ENCODE results near the gene ATP8A2. TPM values are rescaled to one million over a fixed set of nuclear protein-coding genes. Genes with fewer than 3 reads are reported as not detected.
"Not testable (repeated sequence)": the region's sequence is repeated elsewhere in the genome, so short reads cannot be mapped to it uniquely, and the experiment has no call there.

The ATP8A2 gene
- total and polyA plus RNA-seq, 2 donors = 1.1 to 1.5 TPM

GRCh38 chr13:25943081-25943480 is 571.3 kb downstream of the ATP8A2 start:
- no peaks in the 10 kb centered on the region for H3K9me3 ChIP-seq (ENCODE audit: control insufficient read depth in 2 of 2, insufficient read depth in 1 of 2, low read length in 1 of 2)
- no peak for DNase-seq (ENCODE audit: low read depth in 6 of 9, low spot score in 9 of 9)
- no peaks in the 10 kb centered on the region for H3K36me3 ChIP-seq (ENCODE audit: control insufficient read depth in 2 of 2, insufficient read depth in 2 of 2, low read length in 1 of 2)
- no peak overlapping the region for H3K27ac ChIP-seq (ENCODE audit: low read depth in 1 of 2, low read length in 1 of 2)
- H3K4me1 ChIP-seq (ENCODE audit: control insufficient read depth in 2 of 2, insufficient read depth in 2 of 2, low read length in 2 of 2) = peaks cover 0 to 4% of the 10 kb centered on the region in 2 donors
- H3K4me3 ChIP-seq (ENCODE audit: low read length in 2 of 2) = no peak overlapping the region
- no peaks in the 10 kb centered on the region for H3K27me3 ChIP-seq (ENCODE audit: control insufficient read depth in 2 of 2, insufficient read depth in 1 of 2, low read length in 1 of 2)
- WGBS = 45% methylated on average over 5 of the region's 5 CpGs

DNA sequence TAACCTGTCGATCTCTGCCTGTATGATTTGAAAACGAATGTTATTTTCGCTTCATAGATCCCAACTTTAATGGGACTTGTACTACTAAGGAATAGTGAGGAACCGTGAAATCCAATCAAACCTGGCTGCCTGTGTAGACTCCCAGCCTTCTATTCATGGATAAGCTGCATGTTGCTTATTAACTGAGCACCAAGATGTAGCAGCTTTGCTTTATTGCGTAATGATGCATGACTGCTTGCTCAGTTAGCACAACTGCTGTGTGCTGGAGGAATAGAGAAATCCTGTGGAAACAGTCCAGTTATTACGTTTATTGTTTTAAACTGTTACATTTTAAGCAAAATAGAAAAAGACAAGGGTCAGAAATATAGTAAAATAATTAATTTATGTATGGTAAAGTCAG is 571.9 kb downstream of the ATP8A2 start:
- no peak for DNase-seq (ENCODE audit: low read depth in 6 of 9, low spot score in 9 of 9)
- Histone ChIP-seq H3K27ac (ENCODE audit: low read depth in 1 of 2, low read length in 1 of 2) (no peak overlapping the region), H3K27me3 (ENCODE audit: control insufficient read depth in 2 of 2, insufficient read depth in 1 of 2, low read length in 1 of 2) (no peaks in the 10 kb centered on the region), H3K4me3 (ENCODE audit: low read length in 2 of 2) (no peak overlapping the region), H3K4me1 (ENCODE audit: control insufficient read depth in 2 of 2, insufficient read depth in 2 of 2, low read length in 2 of 2) (peaks cover 0 to 8% of the 10 kb centered on the region in 2 donors), H3K9me3 (ENCODE audit: control insufficient read depth in 2 of 2, insufficient read depth in 1 of 2, low read length in 1 of 2) (no peaks in the 10 kb centered on the region), H3K36me3 (ENCODE audit: control insufficient read depth in 2 of 2, insufficient read depth in 2 of 2, low read length in 1 of 2) (no peaks in the 10 kb centered on the region)
- WGBS = 93% methylated on average over 6 of the region's 6 CpGs

- WGBS = 82% methylated on average over 7 of the region's 7 CpGs
Observed at GRCh38 chr13:25945596-25945995, 573.8 kb downstream of the ATP8A2 start.

DNA sequence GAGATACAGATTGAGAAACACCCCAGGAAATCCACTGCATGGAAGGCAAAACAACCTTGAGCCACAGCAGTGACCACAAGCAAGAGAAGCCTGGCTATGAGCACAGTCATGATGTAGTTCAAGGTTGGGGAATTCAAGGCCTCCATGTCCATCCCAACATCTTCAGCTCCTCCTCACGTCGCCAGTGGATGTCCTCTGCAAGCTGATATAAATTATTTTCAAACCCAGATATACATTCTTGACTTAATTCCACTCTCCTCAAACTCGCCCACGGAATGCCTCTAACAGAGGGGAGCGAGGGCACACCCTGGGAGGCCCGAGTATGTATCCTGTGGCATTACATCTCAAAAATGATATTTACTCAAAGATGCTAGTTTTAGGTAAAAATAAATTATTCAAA is 574.5 kb downstream of the ATP8A2 start:
- Histone ChIP-seq H3K4me1 (ENCODE audit: control insufficient read depth in 2 of 2, insufficient read depth in 2 of 2, low read length in 2 of 2) (peaks cover 0 to 19% of the 10 kb centered on the region in 2 donors), H3K36me3 (ENCODE audit: control insufficient read depth in 2 of 2, insufficient read depth in 2 of 2, low read length in 1 of 2) (no peaks in the 10 kb centered on the region), H3K27me3 (ENCODE audit: control insufficient read depth in 2 of 2, insufficient read depth in 1 of 2, low read length in 1 of 2) (no peaks in the 10 kb centered on the region), H3K9me3 (ENCODE audit: control insufficient read depth in 2 of 2, insufficient read depth in 1 of 2, low read length in 1 of 2) (peaks cover 2 to 6% of the 10 kb centered on the region in 2 donors), H3K27ac (ENCODE audit: low read depth in 1 of 2, low read length in 1 of 2) (no peak overlapping the region), H3K4me3 (ENCODE audit: low read length in 2 of 2) (no peak overlapping the region)
- no peak for DNase-seq (ENCODE audit: low read depth in 6 of 9, low spot score in 9 of 9)
- WGBS = 96% methylated on average over 6 of the region's 6 CpGs

More at GRCh38 chr13:25945596-25945995, 573.8 kb downstream of the ATP8A2 start:
- no peak for DNase-seq (ENCODE audit: low read depth in 6 of 9, low spot score in 9 of 9)
- H3K27ac ChIP-seq (ENCODE audit: low read depth in 1 of 2, low read length in 1 of 2) = no peak overlapping the region
- no peaks in the 10 kb centered on the region for H3K27me3 ChIP-seq (ENCODE audit: control insufficient read depth in 2 of 2, insufficient read depth in 1 of 2, low read length in 1 of 2)
- peaks cover 0 to 18% of the 10 kb centered on the region in 2 donors for H3K4me1 ChIP-seq (ENCODE audit: control insufficient read depth in 2 of 2, insufficient read depth in 2 of 2, low read length in 2 of 2)
- no peaks in the 10 kb centered on the region for H3K36me3 ChIP-seq (ENCODE audit: control insufficient read depth in 2 of 2, insufficient read depth in 2 of 2, low read length in 1 of 2)
- H3K9me3 ChIP-seq (ENCODE audit: control insufficient read depth in 2 of 2, insufficient read depth in 1 of 2, low read length in 1 of 2) = peaks cover 0 to 3% of the 10 kb centered on the region in 2 donors
- H3K4me3 ChIP-seq (ENCODE audit: low read length in 2 of 2) = no peak overlapping the region

- Histone ChIP-seq H3K9me3 (ENCODE audit: control insufficient read depth in 2 of 2, insufficient read depth in 1 of 2, low read length in 1 of 2) (peaks cover 2 to 6% of the 10 kb centered on the region in 2 donors), H3K36me3 (ENCODE audit: control insufficient read depth in 2 of 2, insufficient read depth in 2 of 2, low read length in 1 of 2) (no peaks in the 10 kb centered on the region), H3K4me1 (ENCODE audit: control insufficient read depth in 2 of 2, insufficient read depth in 2 of 2, low read length in 2 of 2) (peaks cover 0 to 41% of the 10 kb centered on the region in 2 donors), H3K4me3 (ENCODE audit: low read length in 2 of 2) (no peak overlapping the region), H3K27me3 (ENCODE audit: control insufficient read depth in 2 of 2, insufficient read depth in 1 of 2, low read length in 1 of 2) (no peaks in the 10 kb centered on the region), H3K27ac (ENCODE audit: low read depth in 1 of 2, low read length in 1 of 2) (no peak overlapping the region)
- WGBS = 85% methylated on average over 3 of the region's 3 CpGs
- no peak for DNase-seq (ENCODE audit: low read depth in 6 of 9, low spot score in 9 of 9)
Observed at GRCh38 chr13:25948910-25949309, 577.1 kb downstream of the ATP8A2 start.

DNA sequence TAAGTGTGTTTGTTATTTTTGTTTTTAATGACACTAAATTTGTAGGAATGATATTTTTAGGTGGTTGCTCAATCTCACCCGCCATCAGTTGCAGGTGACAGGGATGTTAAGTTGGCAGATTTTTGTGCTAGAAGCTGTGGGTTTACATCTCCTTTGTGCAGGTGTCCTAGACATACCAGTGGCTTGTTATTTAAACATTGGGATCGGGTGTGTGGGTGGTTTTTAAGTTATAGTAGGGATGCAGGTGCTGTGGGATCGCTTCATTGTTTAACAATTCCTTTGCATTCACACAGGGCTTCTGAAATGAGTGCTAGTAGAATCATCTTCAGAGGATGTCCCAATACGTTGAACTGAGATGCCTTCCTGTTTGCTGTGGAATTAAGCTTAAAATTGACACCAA is 580.1 kb downstream of the ATP8A2 start:
- H3K9me3 ChIP-seq (ENCODE audit: control insufficient read depth in 2 of 2, insufficient read depth in 1 of 2, low read length in 1 of 2) = peaks cover 2 to 6% of the 10 kb centered on the region in 2 donors
- WGBS = 66% methylated on average over 4 of the region's 4 CpGs
- H3K27me3 ChIP-seq (ENCODE audit: control insufficient read depth in 2 of 2, insufficient read depth in 1 of 2, low read length in 1 of 2) = no peaks in the 10 kb centered on the region
- H3K4me1 ChIP-seq (ENCODE audit: control insufficient read depth in 2 of 2, insufficient read depth in 2 of 2, low read length in 2 of 2) = peaks cover 0 to 44% of the 10 kb centered on the region in 2 donors
- no peaks in the 10 kb centered on the region for H3K36me3 ChIP-seq (ENCODE audit: control insufficient read depth in 2 of 2, insufficient read depth in 2 of 2, low read length in 1 of 2)
- no peak overlapping the region for H3K4me3 ChIP-seq (ENCODE audit: low read length in 2 of 2)
- no peak overlapping the region for H3K27ac ChIP-seq (ENCODE audit: low read depth in 1 of 2, low read length in 1 of 2)
- DNase-seq (ENCODE audit: low read depth in 6 of 9, low spot score in 9 of 9) = no peak

DNA sequence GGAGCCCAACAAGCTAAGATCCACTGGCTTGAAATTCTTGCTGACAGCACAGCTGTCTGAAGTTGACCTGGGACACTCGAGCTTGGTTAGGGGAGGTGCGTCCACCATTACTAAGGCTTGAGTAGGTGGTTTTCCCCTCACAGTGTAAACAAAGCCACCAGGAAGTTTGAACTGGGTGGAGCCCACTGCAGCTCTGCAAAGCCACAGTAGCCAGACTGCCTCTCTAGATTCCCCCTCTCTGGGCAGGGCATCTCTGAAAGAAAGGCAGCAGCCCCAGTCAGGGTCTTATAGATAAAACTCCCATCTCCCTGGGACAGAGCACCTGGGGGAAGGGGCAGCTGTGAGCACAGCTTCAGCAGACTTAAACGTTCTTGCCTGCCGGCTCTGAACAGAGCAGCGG is 582.3 kb downstream of the ATP8A2 start:
- H3K27me3 ChIP-seq (ENCODE audit: control insufficient read depth in 2 of 2, insufficient read depth in 1 of 2, low read length in 1 of 2); H3K36me3 ChIP-seq (ENCODE audit: control insufficient read depth in 2 of 2, insufficient read depth in 2 of 2, low read length in 1 of 2); H3K4me3 ChIP-seq (ENCODE audit: low read length in 2 of 2); H3K27ac ChIP-seq (ENCODE audit: low read depth in 1 of 2, low read length in 1 of 2); H3K9me3 ChIP-seq (ENCODE audit: control insufficient read depth in 2 of 2, insufficient read depth in 1 of 2, low read length in 1 of 2); DNase-seq (ENCODE audit: low read depth in 6 of 9, low spot score in 9 of 9): not testable (repeated sequence)
- H3K4me1 ChIP-seq (ENCODE audit: control insufficient read depth in 2 of 2, insufficient read depth in 2 of 2, low read length in 2 of 2) = peaks cover 3 to 38% of the 10 kb centered on the region in 2 donors
- 71% methylated on average over 5 of the region's 5 CpGs for WGBS

DNA sequence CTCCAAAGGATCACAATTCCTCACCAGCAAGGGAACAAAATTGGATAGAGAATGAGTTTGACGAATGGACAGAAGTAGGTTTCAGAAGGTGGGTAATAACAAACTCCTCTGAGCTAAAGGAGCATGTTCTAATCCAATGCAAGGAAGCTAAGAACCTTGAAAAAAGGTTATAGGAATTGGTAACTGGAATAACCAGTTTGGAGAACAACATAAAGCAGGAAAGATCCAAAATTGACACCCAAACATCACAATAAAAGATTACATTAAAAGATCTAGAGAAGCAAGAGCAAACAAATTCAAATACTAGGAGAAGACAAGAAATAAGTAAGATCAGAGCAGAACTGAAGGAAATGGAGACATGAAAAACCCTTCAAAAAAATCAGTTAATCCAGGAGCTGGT is 583.2 kb downstream of the ATP8A2 start:
- H3K9me3 ChIP-seq (ENCODE audit: control insufficient read depth in 2 of 2, insufficient read depth in 1 of 2, low read length in 1 of 2); H3K27ac ChIP-seq (ENCODE audit: low read depth in 1 of 2, low read length in 1 of 2); H3K4me3 ChIP-seq (ENCODE audit: low read length in 2 of 2); DNase-seq (ENCODE audit: low read depth in 6 of 9, low spot score in 9 of 9); H3K27me3 ChIP-seq (ENCODE audit: control insufficient read depth in 2 of 2, insufficient read depth in 1 of 2, low read length in 1 of 2); H3K36me3 ChIP-seq (ENCODE audit: control insufficient read depth in 2 of 2, insufficient read depth in 2 of 2, low read length in 1 of 2): not testable (repeated sequence)
- H3K4me1 ChIP-seq (ENCODE audit: control insufficient read depth in 2 of 2, insufficient read depth in 2 of 2, low read length in 2 of 2) = peaks cover 7 to 39% of the 10 kb centered on the region in 2 donors
- WGBS = 98% methylated on average over 1 of the region's 1 CpG

GRCh38 chr13:25958986-25959385 is 587.2 kb downstream of the ATP8A2 start:
- WGBS = 71% methylated on average over 1 of the region's 1 CpG
- Histone ChIP-seq H3K4me1 (ENCODE audit: control insufficient read depth in 2 of 2, insufficient read depth in 2 of 2, low read length in 2 of 2) (peaks cover 7 to 20% of the 10 kb centered on the region in 2 donors), H3K27ac (ENCODE audit: low read depth in 1 of 2, low read length in 1 of 2) (no peak overlapping the region), H3K27me3 (ENCODE audit: control insufficient read depth in 2 of 2, insufficient read depth in 1 of 2, low read length in 1 of 2) (no peaks in the 10 kb centered on the region), H3K9me3 (ENCODE audit: control insufficient read depth in 2 of 2, insufficient read depth in 1 of 2, low read length in 1 of 2) (no peaks in the 10 kb centered on the region), H3K36me3 (ENCODE audit: control insufficient read depth in 2 of 2, insufficient read depth in 2 of 2, low read length in 1 of 2) (no peaks in the 10 kb centered on the region), H3K4me3 (ENCODE audit: low read length in 2 of 2) (no peak overlapping the region)
- peak in 2 of 9 donors; percentile 34 to 54 for DNase-seq (ENCODE audit: low read depth in 6 of 9, low spot score in 9 of 9)

- H3K27ac ChIP-seq (ENCODE audit: low read depth in 1 of 2, low read length in 1 of 2) = no peak overlapping the region
- H3K4me1 ChIP-seq (ENCODE audit: control insufficient read depth in 2 of 2, insufficient read depth in 2 of 2, low read length in 2 of 2) = peaks cover 7 to 14% of the 10 kb centered on the region in 2 donors
- no peaks in the 10 kb centered on the region for H3K36me3 ChIP-seq (ENCODE audit: control insufficient read depth in 2 of 2, insufficient read depth in 2 of 2, low read length in 1 of 2)
- WGBS = 93% methylated on average over 7 of the region's 7 CpGs
- no peaks in the 10 kb centered on the region for H3K27me3 ChIP-seq (ENCODE audit: control insufficient read depth in 2 of 2, insufficient read depth in 1 of 2, low read length in 1 of 2)
- DNase-seq (ENCODE audit: low read depth in 6 of 9, low spot score in 9 of 9) = no peak
- H3K9me3 ChIP-seq (ENCODE audit: control insufficient read depth in 2 of 2, insufficient read depth in 1 of 2, low read length in 1 of 2) = no peaks in the 10 kb centered on the region
- no peak overlapping the region for H3K4me3 ChIP-seq (ENCODE audit: low read length in 2 of 2)
Observed at GRCh38 chr13:25961294-25961693, 589.5 kb downstream of the ATP8A2 start.
